ENCODE results near the gene GLYR1. TPM values are rescaled to one million over a fixed set of nuclear protein-coding genes. Genes with fewer than 3 reads are reported as not detected.

GLYR1 gene
- total RNA-seq, 1 experiment from 2014 or later = 117 TPM

DNA sequence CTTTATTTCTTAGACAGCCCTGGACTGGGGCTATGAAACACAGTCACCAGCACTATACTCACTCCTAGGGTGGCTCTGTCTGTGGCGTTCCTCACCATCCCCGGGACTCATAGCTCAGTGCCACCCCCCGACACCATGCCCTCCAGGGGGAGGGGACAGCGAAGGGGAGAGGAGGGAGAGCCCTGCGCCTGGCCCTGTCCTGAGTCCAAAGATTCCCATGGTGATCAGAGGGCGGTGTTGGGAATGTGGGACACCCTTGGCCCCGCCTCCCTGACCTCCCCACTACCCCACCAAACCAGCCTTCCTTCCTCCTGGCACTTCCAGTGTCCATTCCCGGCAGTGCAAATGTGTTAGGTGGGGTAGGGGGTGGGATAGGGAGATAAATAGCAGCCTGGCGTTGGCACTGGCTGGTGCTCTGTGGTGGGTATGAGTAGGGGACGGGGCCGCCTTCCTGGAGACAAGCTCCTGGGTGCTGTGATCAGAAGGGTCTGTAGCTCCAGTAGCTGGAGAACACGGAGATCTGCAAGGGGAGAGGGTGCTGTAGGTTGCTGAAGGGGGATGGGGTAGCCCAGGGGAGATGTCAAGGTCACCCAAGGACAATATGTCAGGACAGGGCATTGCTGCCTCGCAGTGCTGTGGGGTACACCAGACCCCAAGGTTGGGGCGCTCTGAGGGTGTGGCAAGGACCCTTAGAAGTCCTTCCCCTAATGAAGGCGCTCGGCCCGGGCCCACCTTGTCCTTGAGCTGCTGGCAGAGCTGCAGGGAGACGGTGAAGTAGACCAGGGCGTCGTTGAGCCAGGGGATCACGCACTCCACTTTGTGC, 49.9 kb downstream of the GLYR1 start:
- Mint-ChIP-seq H3K27ac (ENCODE audit: unreplicated experiment) (no peak overlapping the region), H3K27me3 (ENCODE audit: insufficient read depth, unreplicated experiment) (no peaks in the 10 kb centered on the region), H3K36me3 (ENCODE audit: insufficient read depth, unreplicated experiment) (peaks cover 5% of the 10 kb centered on the region), H3K4me3 (ENCODE audit: unreplicated experiment) (no peak overlapping the region), H3K9me3 (ENCODE audit: unreplicated experiment) (no peaks in the 10 kb centered on the region), H3K4me1 (ENCODE audit: low read depth, unreplicated experiment) (no peaks in the 10 kb centered on the region)
- POLR2A ChIA-PET = no interaction called here
- TF ChIP-seq, protein P1, sequence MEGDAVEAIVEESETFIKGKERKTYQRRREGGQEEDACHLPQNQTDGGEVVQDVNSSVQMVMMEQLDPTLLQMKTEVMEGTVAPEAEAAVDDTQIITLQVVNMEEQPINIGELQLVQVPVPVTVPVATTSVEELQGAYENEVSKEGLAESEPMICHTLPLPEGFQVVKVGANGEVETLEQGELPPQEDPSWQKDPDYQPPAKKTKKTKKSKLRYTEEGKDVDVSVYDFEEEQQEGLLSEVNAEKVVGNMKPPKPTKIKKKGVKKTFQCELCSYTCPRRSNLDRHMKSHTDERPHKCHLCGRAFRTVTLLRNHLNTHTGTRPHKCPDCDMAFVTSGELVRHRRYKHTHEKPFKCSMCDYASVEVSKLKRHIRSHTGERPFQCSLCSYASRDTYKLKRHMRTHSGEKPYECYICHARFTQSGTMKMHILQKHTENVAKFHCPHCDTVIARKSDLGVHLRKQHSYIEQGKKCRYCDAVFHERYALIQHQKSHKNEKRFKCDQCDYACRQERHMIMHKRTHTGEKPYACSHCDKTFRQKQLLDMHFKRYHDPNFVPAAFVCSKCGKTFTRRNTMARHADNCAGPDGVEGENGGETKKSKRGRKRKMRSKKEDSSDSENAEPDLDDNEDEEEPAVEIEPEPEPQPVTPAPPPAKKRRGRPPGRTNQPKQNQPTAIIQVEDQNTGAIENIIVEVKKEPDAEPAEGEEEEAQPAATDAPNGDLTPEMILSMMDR (IDR thresholded peaks at IDR 0.05; ENCODE audit: insufficient read depth in 1 of 2, low read depth in 1 of 2, low read length in 1 of 2, severe bottlenecking in 1 of 2, unreplicated experiment in 1 of 2) = no peak
- no peaks in the 10 kb centered on the region for H3K9me3 ChIP-seq
- peaks cover 9% of the 10 kb centered on the region; the same call in 1 of the 2 replicates for H3K4me1 ChIP-seq
- H3K27me3 ChIP-seq (replicated peaks; ENCODE audit: control insufficient read depth, insufficient read depth, low read length) = no peaks in the 10 kb centered on the region
- no peak overlapping the region for H3K4me3 ChIP-seq (ENCODE audit: low read depth, low read length)
- BruUV-seq (replicated peaks) = no TSS peak
- intact Hi-C loops (cut with micrococcal nuclease; ENCODE audit: unreplicated experiment) = no loop called here
- CTCF ChIA-PET = no interaction called here
- no peaks in the 10 kb centered on the region for H3K36me3 ChIP-seq (ENCODE audit: control insufficient read depth, insufficient read depth, low read length)
- no peak for DNase-seq

DNA sequence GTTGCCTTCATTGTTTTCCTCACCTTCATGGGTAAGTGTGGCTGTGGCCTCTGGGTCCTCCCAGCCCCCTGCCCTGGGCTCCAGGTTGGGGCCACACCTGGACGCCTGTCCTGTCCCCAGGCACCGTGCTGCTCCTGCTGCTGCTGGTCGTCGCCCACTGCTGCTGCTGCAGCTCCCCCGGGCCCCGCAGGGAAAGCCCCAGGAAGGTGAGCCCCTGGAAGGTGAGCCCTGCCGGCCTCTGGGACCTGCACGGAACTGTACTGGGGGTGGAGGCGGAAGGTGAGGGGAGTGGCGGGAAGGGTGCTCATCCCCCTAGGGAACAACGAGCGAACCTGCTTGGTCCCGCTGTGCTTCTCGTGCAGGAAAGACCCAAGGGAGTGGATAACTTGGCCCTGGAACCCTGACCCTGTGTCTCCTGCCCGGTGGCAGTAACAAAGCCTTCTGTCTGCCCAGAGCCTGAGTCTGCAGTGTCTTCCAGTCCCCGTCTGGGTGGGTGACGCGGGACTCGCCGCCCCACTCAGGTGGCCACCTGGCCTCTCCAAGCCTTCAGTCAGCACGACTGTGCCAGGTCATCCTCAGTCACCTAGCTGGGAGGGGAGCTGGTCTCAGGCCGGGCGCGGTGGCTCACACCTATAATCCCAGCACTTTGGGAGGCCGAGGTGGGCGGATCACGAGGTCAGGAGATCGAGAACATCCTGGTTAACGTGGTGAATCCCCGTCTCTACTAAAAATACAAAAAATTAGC, 51.1 kb downstream of the GLYR1 start:
- Histone ChIP-seq H3K9me3 (no peaks in the 10 kb centered on the region), H3K27me3 (replicated peaks; ENCODE audit: control insufficient read depth, insufficient read depth, low read length) (no peaks in the 10 kb centered on the region), H3K4me1 (peaks cover 3% of the 10 kb centered on the region; the same call in 1 of the 2 replicates), H3K36me3 (ENCODE audit: control insufficient read depth, insufficient read depth, low read length) (no peaks in the 10 kb centered on the region), H3K4me3 (ENCODE audit: low read depth, low read length) (no peak overlapping the region)
- no peaks in the 10 kb centered on the region for H3K4me1 Mint-ChIP-seq (ENCODE audit: low read depth, unreplicated experiment)
- H3K4me3 Mint-ChIP-seq (ENCODE audit: unreplicated experiment) = no peak overlapping the region
- H3K27ac Mint-ChIP-seq (ENCODE audit: unreplicated experiment) = no peak overlapping the region
- peaks cover 4% of the 10 kb centered on the region for H3K36me3 Mint-ChIP-seq (ENCODE audit: insufficient read depth, unreplicated experiment)
- intact Hi-C loops (cut with micrococcal nuclease; ENCODE audit: unreplicated experiment) = no loop called here
- TF ChIP-seq, protein P1 (IDR thresholded peaks at IDR 0.05; ENCODE audit: insufficient read depth in 1 of 2, low read depth in 1 of 2, low read length in 1 of 2, severe bottlenecking in 1 of 2, unreplicated experiment in 1 of 2) = no peak
- POLR2A ChIA-PET = no interaction called here
- H3K9me3 Mint-ChIP-seq (ENCODE audit: unreplicated experiment) = no peaks in the 10 kb centered on the region
- no peaks in the 10 kb centered on the region for H3K27me3 Mint-ChIP-seq (ENCODE audit: insufficient read depth, unreplicated experiment)
- BruUV-seq (replicated peaks) = no TSS peak
- DNase-seq = no peak
- CTCF ChIA-PET = interaction anchor here (1.1 kb wide), 1 partner anchor 160 kb away, joined by 3 read pairs; no protein-coding TSS in a partner anchor

DNA sequence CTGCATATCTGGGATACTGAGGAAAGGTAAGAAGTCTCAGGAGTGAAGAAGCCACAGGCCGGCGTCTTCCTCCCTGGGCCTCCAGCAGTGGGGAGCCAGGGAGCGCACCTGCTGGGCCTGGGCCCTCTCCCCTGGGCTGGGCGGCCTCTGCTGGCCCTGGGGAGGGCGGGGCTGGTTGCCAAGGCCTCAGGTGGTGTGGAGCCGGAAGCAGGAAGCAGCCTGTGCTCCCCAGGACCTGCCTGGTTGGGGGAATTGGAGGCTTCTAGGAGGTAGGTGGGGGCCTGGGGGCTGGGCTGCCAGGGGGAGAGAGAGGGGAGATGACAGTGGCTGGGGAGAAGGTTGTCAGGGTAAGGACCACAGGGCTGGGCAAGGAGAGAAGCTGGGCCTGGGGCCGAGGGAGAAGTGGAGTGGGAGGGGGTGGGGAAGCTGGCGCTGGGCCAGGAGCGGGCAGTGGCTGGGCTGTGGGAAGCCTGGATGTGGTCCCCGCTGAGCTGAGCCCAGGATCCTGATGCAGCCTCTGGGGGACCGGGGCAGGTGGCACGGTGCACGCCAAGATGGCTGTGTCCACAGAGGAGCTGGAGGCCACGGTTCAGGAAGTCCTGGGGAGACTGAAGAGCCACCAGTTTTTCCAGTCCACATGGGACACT, 51.8 kb downstream of the GLYR1 start, which contains the start of gene SMIM22:
TSS of gene SMIM22 (plus strand) at position 189 of the 647 bp plus-strand sequence. CDS start at position 555, 366 bp downstream.
- Mint-ChIP-seq H3K4me3 (ENCODE audit: unreplicated experiment) (no peak within 1 kb of the TSS), H3K9me3 (ENCODE audit: unreplicated experiment) (no peaks in the 10 kb centered on the region), H3K27me3 (ENCODE audit: insufficient read depth, unreplicated experiment) (no peaks in the 10 kb centered on the region), H3K27ac (ENCODE audit: unreplicated experiment) (no peak within 1 kb of the TSS), H3K4me1 (ENCODE audit: low read depth, unreplicated experiment) (no peaks in the 10 kb centered on the region), H3K36me3 (ENCODE audit: insufficient read depth, unreplicated experiment) (peaks cover 4% of the 10 kb centered on the region)
- no peaks in the 10 kb centered on the region for H3K36me3 ChIP-seq (ENCODE audit: control insufficient read depth, insufficient read depth, low read length)
- no peaks in the 10 kb centered on the region for H3K9me3 ChIP-seq
- H3K4me3 ChIP-seq (ENCODE audit: low read depth, low read length) = no peak within 1 kb of the TSS
- peaks cover 2% of the 10 kb centered on the region; the same call in 1 of the 2 replicates for H3K4me1 ChIP-seq
- H3K27me3 ChIP-seq (replicated peaks; ENCODE audit: control insufficient read depth, insufficient read depth, low read length) = no peaks in the 10 kb centered on the region
- POLR2A ChIA-PET = no interaction called here
- intact Hi-C loops (cut with micrococcal nuclease; ENCODE audit: unreplicated experiment) = no loop called here
- no peak for DNase-seq
- BruUV-seq (replicated peaks) = no TSS peak
- CTCF ChIA-PET = interaction anchor here (1.1 kb wide), 1 partner anchor 160 kb away, joined by 3 read pairs; no protein-coding TSS in a partner anchor
- TF ChIP-seq, protein P1 (IDR thresholded peaks at IDR 0.05; ENCODE audit: insufficient read depth in 1 of 2, low read depth in 1 of 2, low read length in 1 of 2, severe bottlenecking in 1 of 2, unreplicated experiment in 1 of 2) = no peak

Measured in Caco-2 (cell line).